ENCODE data around the gene FBXO34.
A peak's percentile ranks its signal among the peaks of the same experiment; 100 is the strongest.

The FBXO34 gene

DNA sequence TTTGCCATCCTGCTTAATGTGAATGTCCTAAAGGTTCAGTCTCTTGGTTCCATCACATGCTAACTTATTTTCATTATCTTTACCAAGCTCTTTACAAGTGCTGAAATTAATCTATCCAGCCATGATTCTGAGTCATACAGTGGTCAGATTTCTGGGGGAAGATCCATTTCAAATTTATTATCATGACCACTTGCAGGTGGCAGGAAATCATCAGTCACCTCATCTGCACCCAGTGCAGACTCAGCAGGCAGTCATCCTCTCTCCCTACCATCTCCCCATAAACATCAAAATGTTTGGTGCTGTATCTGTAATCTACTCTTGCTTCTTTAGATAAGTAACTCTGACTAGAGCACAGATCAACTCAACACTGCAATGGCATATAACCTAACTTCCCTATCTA, 116.9 kb downstream of the FBXO34 start:
- peak; percentile 45 for DNase-seq (ENCODE audit: low read depth)
- TF ChIP-seq, protein P1, sequence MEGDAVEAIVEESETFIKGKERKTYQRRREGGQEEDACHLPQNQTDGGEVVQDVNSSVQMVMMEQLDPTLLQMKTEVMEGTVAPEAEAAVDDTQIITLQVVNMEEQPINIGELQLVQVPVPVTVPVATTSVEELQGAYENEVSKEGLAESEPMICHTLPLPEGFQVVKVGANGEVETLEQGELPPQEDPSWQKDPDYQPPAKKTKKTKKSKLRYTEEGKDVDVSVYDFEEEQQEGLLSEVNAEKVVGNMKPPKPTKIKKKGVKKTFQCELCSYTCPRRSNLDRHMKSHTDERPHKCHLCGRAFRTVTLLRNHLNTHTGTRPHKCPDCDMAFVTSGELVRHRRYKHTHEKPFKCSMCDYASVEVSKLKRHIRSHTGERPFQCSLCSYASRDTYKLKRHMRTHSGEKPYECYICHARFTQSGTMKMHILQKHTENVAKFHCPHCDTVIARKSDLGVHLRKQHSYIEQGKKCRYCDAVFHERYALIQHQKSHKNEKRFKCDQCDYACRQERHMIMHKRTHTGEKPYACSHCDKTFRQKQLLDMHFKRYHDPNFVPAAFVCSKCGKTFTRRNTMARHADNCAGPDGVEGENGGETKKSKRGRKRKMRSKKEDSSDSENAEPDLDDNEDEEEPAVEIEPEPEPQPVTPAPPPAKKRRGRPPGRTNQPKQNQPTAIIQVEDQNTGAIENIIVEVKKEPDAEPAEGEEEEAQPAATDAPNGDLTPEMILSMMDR (IDR thresholded peaks at IDR 0.05; ENCODE audit: control insufficient read depth, insufficient read depth, low read depth, low read length, missing control alignments), result no peak
- no peak overlapping the region for H3K4me3 ChIP-seq (ENCODE audit: control insufficient read depth, low read depth, low read length)

DNA sequence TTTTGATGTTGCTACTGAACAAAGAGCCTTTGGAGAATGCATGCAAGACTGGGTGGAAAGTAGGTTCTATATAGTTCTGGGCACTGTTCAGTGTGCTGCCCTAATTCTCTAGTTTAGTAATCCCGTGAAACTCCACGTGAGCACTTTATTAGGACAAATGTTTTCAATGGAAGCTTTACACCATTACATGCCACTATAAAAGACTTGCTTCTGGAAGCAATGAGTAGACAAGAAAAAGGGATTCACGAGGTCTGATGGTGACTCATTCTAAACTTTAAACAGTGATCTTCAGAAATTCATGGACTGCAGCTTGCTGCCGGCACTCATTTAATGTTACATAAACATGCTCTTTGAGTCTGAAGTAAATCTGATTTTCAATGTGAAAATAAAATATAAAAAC, 118.1 kb downstream of the FBXO34 start:
- peak; percentile 71 for DNase-seq (ENCODE audit: low read depth)
- TF ChIP-seq, protein P1 (IDR thresholded peaks at IDR 0.05; ENCODE audit: control insufficient read depth, insufficient read depth, low read depth, low read length, missing control alignments), result no peak
- H3K4me3 ChIP-seq (ENCODE audit: control insufficient read depth, low read depth, low read length), result no peak overlapping the region

DNA sequence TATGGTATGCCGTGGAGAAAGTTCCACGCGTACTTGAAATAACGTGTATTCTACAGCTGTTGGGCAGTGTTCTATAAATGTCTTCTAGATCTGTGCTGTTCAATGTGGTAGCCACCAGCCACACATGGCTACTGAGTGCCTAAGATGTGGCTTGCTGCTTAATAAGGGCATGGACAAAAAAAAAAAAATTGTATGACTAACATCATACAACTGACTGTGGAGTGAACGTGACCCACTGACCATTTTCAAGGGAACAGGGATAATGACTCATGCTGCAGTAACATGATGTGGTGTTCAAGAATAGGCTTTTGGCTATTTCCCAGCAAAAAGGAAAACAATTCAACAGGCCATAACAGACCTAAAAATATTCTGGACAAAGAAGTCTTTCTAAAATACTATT, 127.5 kb downstream of the FBXO34 start:
- TF ChIP-seq, protein P1 (IDR thresholded peaks at IDR 0.05; ENCODE audit: control insufficient read depth, insufficient read depth, low read depth, low read length, missing control alignments), result no peak
- H3K4me3 ChIP-seq (ENCODE audit: control insufficient read depth, low read depth, low read length), result no peak overlapping the region
- peak; percentile 83 for DNase-seq (ENCODE audit: low read depth)

DNA sequence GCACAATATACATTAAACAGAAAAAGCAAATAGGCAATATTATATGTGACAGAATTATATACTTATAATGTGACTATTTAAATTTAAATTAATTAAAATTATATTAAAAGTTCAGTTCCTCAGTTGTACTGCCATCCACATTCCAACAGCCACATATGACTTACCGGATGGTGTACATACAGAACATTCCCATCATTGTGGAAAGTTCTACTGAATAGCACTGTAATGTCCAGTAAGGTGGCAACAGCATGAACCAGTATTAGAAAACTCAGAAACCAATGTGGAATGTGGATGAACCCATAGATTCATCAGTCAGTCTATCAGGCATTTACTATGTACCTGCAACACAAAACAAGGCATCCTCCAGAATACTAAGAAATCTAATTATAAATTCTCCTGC, 128.0 kb downstream of the FBXO34 start:
- DNase-seq (ENCODE audit: low read depth), result no peak
- no peak overlapping the region for H3K4me3 ChIP-seq (ENCODE audit: control insufficient read depth, low read depth, low read length)
- TF ChIP-seq, protein P1 (IDR thresholded peaks at IDR 0.05; ENCODE audit: control insufficient read depth, insufficient read depth, low read depth, low read length, missing control alignments), result no peak

DNA sequence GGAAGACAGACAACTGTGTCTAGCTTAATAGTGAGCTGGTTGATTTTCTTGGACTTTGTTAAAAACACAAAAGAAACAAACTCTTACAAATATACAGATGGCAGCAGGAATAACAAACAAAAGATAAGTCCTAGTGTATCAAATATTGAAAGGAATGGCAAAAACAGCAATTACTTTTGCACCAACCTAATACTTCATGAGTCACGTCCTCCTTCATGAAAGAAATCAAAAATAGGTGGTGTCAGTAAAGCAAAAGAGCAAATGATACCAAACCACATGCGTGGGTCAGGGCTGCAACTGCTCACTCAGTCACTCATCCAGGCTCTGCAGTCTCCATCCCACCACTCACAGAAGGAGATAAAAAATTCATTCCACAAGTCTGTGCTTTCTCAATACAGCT, 128.6 kb downstream of the FBXO34 start:
- TF ChIP-seq, protein P1 (IDR thresholded peaks at IDR 0.05; ENCODE audit: control insufficient read depth, insufficient read depth, low read depth, low read length, missing control alignments), result no peak
- no peak for DNase-seq (ENCODE audit: low read depth)

DNA sequence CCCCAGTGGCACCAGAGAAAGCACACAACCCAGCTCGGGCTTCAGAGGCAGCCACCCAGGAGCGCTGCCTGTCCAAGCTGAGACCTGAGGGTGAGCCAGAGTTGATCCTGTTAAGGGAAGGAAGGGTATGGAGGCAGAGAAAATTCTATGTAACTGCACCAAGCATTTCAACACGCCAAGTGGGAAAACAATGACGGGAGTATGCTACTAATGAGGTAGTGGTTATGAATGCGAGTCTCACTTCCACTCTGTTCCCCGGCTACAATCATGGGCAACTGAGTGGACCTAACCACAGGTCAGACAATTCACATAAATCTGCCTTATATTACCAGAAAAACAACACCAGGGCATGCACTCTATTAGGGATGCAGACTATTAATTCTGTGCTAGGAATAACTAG, 130.5 kb downstream of the FBXO34 start:
- TF ChIP-seq, protein P1 (IDR thresholded peaks at IDR 0.05; ENCODE audit: control insufficient read depth, insufficient read depth, low read depth, low read length, missing control alignments), result no peak
- no peak for DNase-seq (ENCODE audit: low read depth)
- H3K4me3 ChIP-seq (ENCODE audit: control insufficient read depth, low read depth, low read length), result no peak overlapping the region

More for the DNA sequence above, 128.6 kb downstream of the FBXO34 start:
- H3K4me3 ChIP-seq (ENCODE audit: control insufficient read depth, low read depth, low read length), result no peak overlapping the region
